22Rv1 (cell line): Measurements from ENCODE around the gene RBP5.

Experiments used
- H3K27ac ChIP-seq: fragments of 450-650 bp; 2 replicates; pipeline ENCODE4 v1.5.1; 2017
- ZFX ChIP-seq: fragments of 450-650 bp; IDR thresholded peaks from 2 replicates; pipeline ENCODE4 v1.6.1; 2017; ENCODE audit warnings: antibody characterized with exemption, borderline replicate concordance
- TF ChIP-seq, protein P1 (sequence below): fragments of 450-650 bp; IDR thresholded peaks from 2 replicates; pipeline ENCODE4 v1.5.1; 2017; ENCODE audit warnings: mild to moderate bottlenecking

RBP5 gene

DNA sequence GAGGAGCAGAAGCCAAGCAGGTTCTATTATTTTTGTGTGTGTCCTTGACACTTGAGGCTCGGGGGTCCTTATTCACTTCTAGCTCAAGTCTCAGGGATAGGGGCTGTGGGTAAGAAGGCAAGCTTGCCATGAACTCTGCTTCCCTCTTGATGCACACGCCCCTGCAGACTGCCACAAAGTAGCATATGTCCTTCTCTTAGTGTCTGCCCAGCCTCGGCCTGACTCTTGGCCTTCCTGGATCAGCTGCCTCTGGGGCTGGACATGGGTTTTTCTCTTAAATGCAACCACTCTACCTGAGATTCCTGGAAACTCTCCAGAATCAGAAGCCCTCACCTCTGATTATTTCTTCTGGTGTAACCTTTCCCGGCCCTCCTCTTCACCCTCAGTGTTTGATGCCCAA, 32.6 kb upstream of the RBP5 start:
- TF ChIP-seq ZFX, result no peak
- TF ChIP-seq, protein P1, sequence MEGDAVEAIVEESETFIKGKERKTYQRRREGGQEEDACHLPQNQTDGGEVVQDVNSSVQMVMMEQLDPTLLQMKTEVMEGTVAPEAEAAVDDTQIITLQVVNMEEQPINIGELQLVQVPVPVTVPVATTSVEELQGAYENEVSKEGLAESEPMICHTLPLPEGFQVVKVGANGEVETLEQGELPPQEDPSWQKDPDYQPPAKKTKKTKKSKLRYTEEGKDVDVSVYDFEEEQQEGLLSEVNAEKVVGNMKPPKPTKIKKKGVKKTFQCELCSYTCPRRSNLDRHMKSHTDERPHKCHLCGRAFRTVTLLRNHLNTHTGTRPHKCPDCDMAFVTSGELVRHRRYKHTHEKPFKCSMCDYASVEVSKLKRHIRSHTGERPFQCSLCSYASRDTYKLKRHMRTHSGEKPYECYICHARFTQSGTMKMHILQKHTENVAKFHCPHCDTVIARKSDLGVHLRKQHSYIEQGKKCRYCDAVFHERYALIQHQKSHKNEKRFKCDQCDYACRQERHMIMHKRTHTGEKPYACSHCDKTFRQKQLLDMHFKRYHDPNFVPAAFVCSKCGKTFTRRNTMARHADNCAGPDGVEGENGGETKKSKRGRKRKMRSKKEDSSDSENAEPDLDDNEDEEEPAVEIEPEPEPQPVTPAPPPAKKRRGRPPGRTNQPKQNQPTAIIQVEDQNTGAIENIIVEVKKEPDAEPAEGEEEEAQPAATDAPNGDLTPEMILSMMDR, result no peak
- no peak overlapping the region for H3K27ac ChIP-seq

DNA sequence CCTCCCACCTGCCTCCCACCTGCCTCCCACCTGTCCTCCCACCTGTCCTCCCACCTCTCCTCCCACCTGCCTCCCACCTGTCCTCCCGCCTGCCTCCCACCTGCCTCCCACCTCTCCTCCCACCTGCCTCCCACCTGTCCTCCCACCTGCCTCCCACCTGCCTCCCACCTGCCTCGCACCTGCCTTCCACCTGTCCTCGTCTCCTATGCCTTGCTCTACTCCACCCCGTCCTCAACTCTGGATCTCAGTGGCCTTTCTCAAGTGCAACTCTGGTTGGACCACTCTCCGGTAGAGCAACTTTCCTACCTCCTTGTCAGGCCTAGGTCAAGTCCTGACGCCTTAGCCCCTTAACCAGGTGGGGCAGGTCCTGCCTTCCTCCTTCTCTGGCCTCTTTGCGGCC, 31.5 kb upstream of the RBP5 start:
- no peak for TF ChIP-seq ZFX
- TF ChIP-seq, protein P1, result no peak
- no peak overlapping the region for H3K27ac ChIP-seq

DNA sequence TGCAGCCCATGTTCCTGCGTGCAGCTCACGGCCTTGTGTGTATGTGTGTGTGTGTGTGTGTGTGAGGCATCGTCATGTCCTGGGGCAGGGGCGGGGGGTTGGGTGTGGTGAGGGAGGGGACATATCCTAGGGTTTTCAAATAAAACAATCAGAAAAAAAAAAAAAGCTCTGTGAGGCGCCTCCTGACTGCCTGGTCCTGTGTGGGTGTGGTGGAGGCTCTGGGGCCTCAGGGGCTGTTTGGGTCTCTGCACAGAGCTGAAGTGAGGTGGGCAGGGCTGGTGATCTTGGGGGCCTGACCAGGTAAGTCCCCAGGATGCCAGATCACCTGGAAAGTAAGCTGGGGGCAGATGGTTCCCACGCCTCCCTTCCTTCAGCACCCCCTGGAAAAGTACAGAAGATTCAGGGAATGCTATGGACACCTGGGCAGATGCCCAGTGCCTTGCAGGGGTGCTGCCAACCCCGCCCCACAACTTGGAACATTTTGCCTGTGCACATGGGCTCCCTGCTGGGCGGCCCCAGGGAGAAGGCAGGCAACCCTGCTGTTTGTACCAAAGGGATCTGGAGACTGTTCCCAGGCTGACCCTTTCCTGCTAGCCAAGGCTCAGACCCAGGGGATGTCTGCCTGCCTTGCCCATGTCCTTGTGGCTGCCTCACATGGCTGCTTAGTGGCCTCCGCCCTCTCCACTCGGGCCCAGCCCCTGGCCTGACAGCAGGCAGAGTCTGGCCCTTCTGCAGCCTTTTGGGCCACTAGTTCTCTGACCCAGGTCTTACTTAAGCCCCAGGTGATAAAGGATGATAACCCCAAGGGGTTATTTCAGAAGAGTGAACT, 30.3 kb upstream of the RBP5 start:
- TF ChIP-seq ZFX, result no peak
- TF ChIP-seq, protein P1, result no peak
- H3K27ac ChIP-seq, result no peak overlapping the region

DNA sequence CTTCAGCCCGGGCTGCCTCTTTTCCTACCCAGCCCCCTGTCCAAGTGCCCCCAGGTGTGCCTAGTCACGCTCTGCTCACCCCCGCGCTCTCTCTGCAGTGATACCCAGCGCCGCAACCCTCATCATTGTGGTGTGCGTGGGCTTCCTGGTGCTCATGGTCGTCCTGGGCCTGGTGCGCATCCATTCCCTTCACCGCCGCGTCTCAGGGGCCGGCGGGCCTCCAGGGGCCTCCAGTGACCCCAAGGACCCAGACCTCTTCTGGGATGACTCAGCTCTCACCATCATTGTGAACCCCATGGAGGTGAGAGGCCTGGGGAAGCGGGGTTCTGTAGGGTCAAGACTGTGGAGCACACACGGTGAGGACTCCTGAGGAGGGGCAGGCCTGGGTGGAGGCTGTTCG, 28.7 kb upstream of the RBP5 start:
- TF ChIP-seq, protein P1, result no peak
- no peak for TF ChIP-seq ZFX
- no peak overlapping the region for H3K27ac ChIP-seq

- TF ChIP-seq, protein P1, result no peak
- no peak for TF ChIP-seq ZFX
- H3K27ac ChIP-seq, result no peak overlapping the region
Observed at GRCh38 chr12:7156259-7157197, 27.8 kb upstream of the RBP5 start.

- H3K27ac ChIP-seq, result no peak overlapping the region
- TF ChIP-seq ZFX, result no peak
- TF ChIP-seq, protein P1, result no peak
Observed at GRCh38 chr12:7155471-7156034, 26.9 kb upstream of the RBP5 start.
